Stimulated activated effector memory CD8-positive, alpha-beta T cell treated with anti-CD3 and anti-CD28 coated beads, Interleukin-12 subunit alpha, Interleukin-12 subunit beta, amount 100 ng/mL, for 72 hours (primary cell): Measurements from ENCODE around the gene NETO2.
"Not testable (repeated sequence)": the region's sequence is repeated elsewhere in the genome, so short reads cannot be mapped to it uniquely, and the experiment has no call there.

Source experiments
- ATAC-seq: fragments of 150-1000 bp; cut with Tn5 transposase; 2 replicates; pipeline ENCODE4 v1.10.0; 2021
- DNase-seq, 2 donors: peaks; one replicate each; pipeline ENCODE4 v3.0.0; 2021 to 2022; ENCODE audit warnings: low spot score in 2 of 2
- H3K27ac Mint-ChIP-seq: one replicate; pipeline ENCODE4 v1.8.0; 2022; ENCODE audit warnings: mild to moderate bottlenecking, mixed read lengths
- H3K36me3 Mint-ChIP-seq: one replicate; pipeline ENCODE4 v1.8.0; 2022; ENCODE audit warnings: mild to moderate bottlenecking, mixed read lengths
- H3K4me1 Mint-ChIP-seq: one replicate; pipeline ENCODE4 v1.8.0; 2022; ENCODE audit warnings: mixed read lengths
- H3K4me3 Mint-ChIP-seq: one replicate; pipeline ENCODE4 v1.8.0; 2022; ENCODE audit warnings: mild to moderate bottlenecking, mixed read lengths
- H3K9me3 Mint-ChIP-seq: one replicate; pipeline ENCODE4 v1.8.0; 2022; ENCODE audit warnings: mixed read lengths

NETO2 gene

GRCh38 chr16:47060596-47060995 lies 83.1 kb downstream of the NETO2 start:
- ATAC-seq (no peak), DNase-seq (no peak)
- H3K4me3 Mint-ChIP-seq = no peak overlapping the region
- no peaks in the 10 kb centered on the region for H3K4me1 Mint-ChIP-seq
- no peak overlapping the region for H3K27ac Mint-ChIP-seq
- no peaks in the 10 kb centered on the region for H3K36me3 Mint-ChIP-seq
- no peaks in the 10 kb centered on the region for H3K9me3 Mint-ChIP-seq

DNA sequence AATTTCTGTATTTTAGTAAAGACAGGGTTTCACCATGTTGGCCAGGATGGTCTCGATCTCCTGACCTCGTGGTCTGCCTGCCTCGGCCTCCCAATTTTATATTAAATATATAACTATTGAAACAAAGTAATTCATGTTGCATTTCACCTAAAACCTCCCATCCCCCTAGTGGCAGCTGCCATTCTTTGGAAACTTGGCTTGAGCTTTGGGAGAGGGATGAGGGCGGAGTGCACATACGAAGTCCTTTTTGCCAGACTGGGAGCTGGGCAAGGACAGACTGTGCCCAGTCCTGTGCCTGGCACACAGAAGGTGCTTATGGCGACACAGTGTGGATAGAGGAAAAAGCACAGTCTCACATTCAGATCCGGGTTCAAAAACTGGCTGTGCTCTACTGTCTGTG lies 83.8 kb downstream of the NETO2 start:
- H3K4me3 Mint-ChIP-seq = no peak overlapping the region
- no peaks in the 10 kb centered on the region for H3K36me3 Mint-ChIP-seq
- H3K9me3 Mint-ChIP-seq = no peaks in the 10 kb centered on the region
- ATAC-seq (no peak), DNase-seq (no peak)
- no peaks in the 10 kb centered on the region for H3K4me1 Mint-ChIP-seq
- H3K27ac Mint-ChIP-seq = no peak overlapping the region

GRCh38 chr16:47059130-47059529 lies 84.6 kb downstream of the NETO2 start:
- H3K27ac Mint-ChIP-seq, ATAC-seq, DNase-seq, H3K9me3 Mint-ChIP-seq, H3K36me3 Mint-ChIP-seq, H3K4me3 Mint-ChIP-seq, H3K4me1 Mint-ChIP-seq: not testable (repeated sequence)

DNA sequence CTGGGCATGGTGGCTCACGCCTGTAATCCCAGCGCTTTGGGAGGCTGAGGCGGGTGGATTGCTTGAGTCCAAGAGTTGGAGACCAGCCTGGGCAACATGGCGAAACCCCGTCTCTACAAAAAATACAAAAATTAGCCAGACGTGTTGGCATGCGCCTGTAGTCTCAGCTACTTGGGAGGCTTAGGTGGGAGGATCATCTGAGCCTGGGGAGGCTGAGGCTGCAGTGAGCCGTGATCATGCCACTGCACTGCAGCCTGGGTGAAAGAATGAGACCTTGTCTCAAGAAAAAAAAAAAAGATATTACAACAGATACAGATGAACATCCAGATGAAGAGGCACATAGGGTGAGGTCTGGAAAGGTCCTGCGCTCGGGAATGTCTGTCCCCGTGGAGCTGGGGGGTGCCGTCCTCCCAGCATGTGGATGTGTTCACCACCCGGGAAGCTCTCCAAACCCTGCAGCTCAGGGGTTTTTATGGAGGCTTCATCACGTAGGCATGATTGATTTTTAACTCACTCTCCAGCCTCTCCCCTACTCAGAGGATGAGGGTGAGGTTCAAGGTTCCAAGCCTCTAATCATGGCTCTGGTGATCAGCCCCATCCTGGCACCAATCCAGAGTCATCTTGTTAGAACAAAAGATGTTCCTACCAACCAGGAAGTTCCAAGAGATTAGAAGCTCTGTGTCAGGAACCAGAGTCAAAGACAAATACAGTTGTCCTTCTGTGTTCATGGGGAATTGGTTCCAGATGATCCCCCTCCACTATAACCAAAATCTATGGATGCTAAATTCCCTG lies 85.3 kb downstream of the NETO2 start:
- H3K9me3 Mint-ChIP-seq = no peaks in the 10 kb centered on the region
- no peaks in the 10 kb centered on the region for H3K4me1 Mint-ChIP-seq
- no peaks in the 10 kb centered on the region for H3K36me3 Mint-ChIP-seq
- ATAC-seq = no peak
- no peak for DNase-seq
- H3K4me3 Mint-ChIP-seq = no peak overlapping the region
- H3K27ac Mint-ChIP-seq = no peak overlapping the region

DNA sequence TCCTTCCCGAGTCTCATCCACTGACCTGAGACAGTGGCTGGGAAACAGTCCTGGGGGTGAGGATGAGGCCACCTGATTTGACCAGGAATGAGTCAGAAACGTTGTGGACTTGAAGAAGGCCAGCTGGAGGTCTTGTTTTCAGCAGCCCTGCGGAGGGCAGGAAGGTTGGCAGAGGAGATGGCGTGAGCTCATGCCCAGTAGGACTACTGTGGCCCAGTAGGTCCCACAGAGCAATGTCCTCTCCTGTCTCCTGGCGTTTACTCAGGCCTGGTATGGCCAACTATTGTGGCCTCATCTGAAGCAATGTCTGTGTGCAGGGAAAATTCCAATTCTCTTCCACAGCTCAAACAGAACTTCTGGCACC lies 86.1 kb downstream of the NETO2 start:
- H3K27ac Mint-ChIP-seq = no peak overlapping the region
- no peaks in the 10 kb centered on the region for H3K36me3 Mint-ChIP-seq
- H3K9me3 Mint-ChIP-seq = no peaks in the 10 kb centered on the region
- H3K4me3 Mint-ChIP-seq = no peak overlapping the region
- DNase-seq = no peak
- no peak for ATAC-seq
- H3K4me1 Mint-ChIP-seq = no peaks in the 10 kb centered on the region

GRCh38 chr16:47056688-47057629 lies 86.8 kb downstream of the NETO2 start:
- no peak overlapping the region for H3K4me3 Mint-ChIP-seq
- ATAC-seq (no peak), DNase-seq (no peak)
- no peaks in the 10 kb centered on the region for H3K9me3 Mint-ChIP-seq
- no peaks in the 10 kb centered on the region for H3K36me3 Mint-ChIP-seq
- no peak overlapping the region for H3K27ac Mint-ChIP-seq
- H3K4me1 Mint-ChIP-seq = no peaks in the 10 kb centered on the region

DNA sequence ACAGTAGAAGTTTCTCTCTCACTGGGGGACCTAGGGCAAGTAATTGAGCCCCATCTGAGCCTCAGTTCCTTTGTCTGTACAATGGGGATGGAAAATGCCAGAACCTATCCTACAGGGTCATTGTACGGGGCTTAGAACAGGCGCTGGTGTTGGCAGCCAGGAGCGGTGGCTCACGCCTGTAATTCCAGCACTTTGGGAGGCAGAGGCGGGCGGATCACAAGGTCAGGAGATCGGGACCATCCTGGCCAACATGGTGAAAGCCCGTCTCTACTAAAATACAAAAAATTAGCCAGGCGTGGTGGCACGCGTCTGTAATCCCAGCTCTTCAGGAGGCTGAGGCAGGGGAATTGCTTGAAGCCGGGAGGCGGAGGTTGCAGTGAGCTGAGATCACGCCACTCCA lies 87.7 kb downstream of the NETO2 start:
- not testable (repeated sequence) for H3K27ac Mint-ChIP-seq, H3K9me3 Mint-ChIP-seq, H3K36me3 Mint-ChIP-seq, H3K4me3 Mint-ChIP-seq, ATAC-seq, H3K4me1 Mint-ChIP-seq, DNase-seq

DNA sequence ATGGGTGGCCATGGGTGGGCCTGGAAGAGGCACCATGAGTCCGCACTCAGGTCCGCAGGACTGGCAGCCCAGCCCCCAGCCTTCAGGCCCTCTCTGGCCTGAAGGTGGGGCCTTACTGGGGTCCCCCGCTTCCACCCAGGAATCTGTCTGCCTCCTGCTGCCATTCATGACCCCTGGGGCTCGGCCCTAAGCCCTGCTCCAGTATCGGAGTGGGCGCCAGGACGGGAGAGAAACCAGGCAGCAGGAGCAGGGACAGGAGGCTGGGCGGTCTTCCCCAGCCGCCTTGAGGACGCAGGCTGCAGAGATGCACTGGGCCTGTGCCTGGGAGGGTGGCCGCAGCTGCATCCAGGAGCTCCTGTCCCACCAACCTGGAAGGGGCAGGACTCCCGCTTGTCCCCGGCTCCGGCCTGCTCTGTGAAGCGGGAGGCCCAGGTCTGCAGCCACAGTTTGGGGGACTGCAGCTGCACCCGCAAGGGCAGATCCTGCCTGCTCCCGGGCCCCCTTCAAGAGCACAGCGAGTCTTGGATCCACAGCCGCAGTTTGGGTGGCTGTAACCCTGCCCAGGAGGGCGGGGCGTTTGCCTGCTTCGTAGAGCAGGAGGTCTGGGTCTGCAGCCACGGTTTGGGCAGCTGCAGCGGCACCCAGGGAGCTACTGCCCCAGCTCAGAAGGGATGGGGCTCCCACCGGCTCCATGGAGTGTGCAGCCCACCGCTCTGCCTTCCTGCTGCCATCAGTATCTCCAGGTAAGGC lies 88.4 kb downstream of the NETO2 start:
- no peak overlapping the region for H3K27ac Mint-ChIP-seq
- H3K4me3 Mint-ChIP-seq = no peak overlapping the region
- ATAC-seq (no peak), DNase-seq (no peak)
- no peaks in the 10 kb centered on the region for H3K4me1 Mint-ChIP-seq
- H3K36me3 Mint-ChIP-seq = no peaks in the 10 kb centered on the region
- no peaks in the 10 kb centered on the region for H3K9me3 Mint-ChIP-seq

DNA sequence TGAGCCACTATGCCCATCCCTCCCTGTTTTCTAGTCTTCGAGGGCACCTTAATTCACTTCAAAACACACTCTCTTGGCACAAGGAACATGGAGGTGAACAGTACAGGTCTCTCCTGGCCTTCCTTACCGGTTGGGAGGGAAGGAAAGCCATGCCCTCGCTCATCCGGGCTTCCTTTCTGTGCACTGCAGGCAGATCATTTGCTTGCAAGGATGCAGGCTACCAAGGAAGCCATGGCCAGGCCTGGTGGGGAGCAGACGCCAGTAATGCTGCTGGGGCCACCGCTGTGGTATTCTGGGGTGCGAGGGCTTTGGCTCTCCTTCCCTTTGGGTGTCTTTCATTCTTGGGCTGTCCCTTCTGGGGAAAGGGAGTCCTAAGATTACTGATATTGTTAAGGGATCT lies 89.4 kb downstream of the NETO2 start:
- ATAC-seq (no peak), DNase-seq (no peak)
- H3K36me3 Mint-ChIP-seq = no peaks in the 10 kb centered on the region

GRCh38 chr16:47053895-47054294 lies 89.8 kb downstream of the NETO2 start:
- Mint-ChIP-seq H3K4me1 (no peaks in the 10 kb centered on the region), H3K36me3 (no peaks in the 10 kb centered on the region), H3K27ac (no peak overlapping the region), H3K9me3 (no peaks in the 10 kb centered on the region), H3K4me3 (no peak overlapping the region)
- DNase-seq (no peak), ATAC-seq (no peak)

More for the DNA sequence above, 89.4 kb downstream of the NETO2 start:
- H3K4me1 Mint-ChIP-seq = no peaks in the 10 kb centered on the region
- H3K4me3 Mint-ChIP-seq = no peak overlapping the region
- H3K27ac Mint-ChIP-seq = no peak overlapping the region
- H3K9me3 Mint-ChIP-seq = no peaks in the 10 kb centered on the region

GRCh38 chr16:47052666-47053640 lies 90.8 kb downstream of the NETO2 start:
- DNase-seq (no peak), ATAC-seq (no peak)
- Mint-ChIP-seq H3K4me1 (no peaks in the 10 kb centered on the region), H3K27ac (no peak overlapping the region), H3K9me3 (no peaks in the 10 kb centered on the region), H3K36me3 (no peaks in the 10 kb centered on the region), H3K4me3 (no peak overlapping the region)

- DNase-seq (no peak), ATAC-seq (no peak)
- Mint-ChIP-seq H3K36me3 (no peaks in the 10 kb centered on the region), H3K27ac (no peak overlapping the region), H3K9me3 (no peaks in the 10 kb centered on the region), H3K4me3 (no peak overlapping the region), H3K4me1 (no peaks in the 10 kb centered on the region)
These were observed 92.7 kb downstream of the NETO2 start for GRCh38 chr16:47051031-47051430.

- H3K4me3 Mint-ChIP-seq = no peak overlapping the region
- DNase-seq (no peak), ATAC-seq (no peak)
- H3K9me3 Mint-ChIP-seq = no peaks in the 10 kb centered on the region
- H3K4me1 Mint-ChIP-seq = peaks cover 10% of the 10 kb centered on the region
- H3K36me3 Mint-ChIP-seq = peaks cover 4% of the 10 kb centered on the region
- no peak overlapping the region for H3K27ac Mint-ChIP-seq
These were observed 93.7 kb downstream of the NETO2 start for GRCh38 chr16:47049901-47050583.
